HCT116 (cell line): Measurements from ENCODE around the gene APOB. TPM values are rescaled to one million over a fixed set of nuclear protein-coding genes. Genes with fewer than 3 reads are reported as not detected.

Source experiments
- ATAC-seq: fragments of 200-7000 bp; cut with Tn5 transposase; 2 replicates; pipeline ENCODE4 v1.9.1; 2020; ENCODE audit warnings: mild to moderate bottlenecking, moderate library complexity
- BruUV-seq: library from RNA; stranded (reverse); fragments of 400-500 nt; replicated peaks from 2 replicates; lab custom pipeline; 2021; lab: Mats Ljungman, UMichigan
- CTCF ChIA-PET: fragments of 300-600 bp; sonication (Branson Sonifier 250); formaldehyde crosslinking; loops from one replicate; lab custom pipeline; 2021; ENCODE audit warnings: antibody characterized with exemption; lab: Charles Lee
- POLR2A ChIA-PET: fragments of 300-600, 350-600 bp; sonication (Branson Sonifier 250); formaldehyde crosslinking; loops from one replicate; lab custom pipeline; 2021; ENCODE audit warnings: antibody characterized with exemption; lab: Charles Lee
- RAD21 ChIA-PET, 2 experiments: fragments of 300-600 bp; sonication (Branson Sonifier 250); formaldehyde crosslinking; loops; one replicate each; lab custom pipeline; 2023; ENCODE audit warnings: low total read pairs in 2 of 2; ENCODE audit not compliant: uncharacterized antibody in 2 of 2, unreplicated experiment in 2 of 2, low non-redundant PET in 1 of 2; lab: Charles Lee
- DNase-seq: peaks from one replicate; pipeline ENCODE4 v3.0.0-alpha.2; 2010; ENCODE audit warnings: low read depth, low spot score
- H2AFZ ChIP-seq: fragments of 200-600 bp; shearing (Covaris generic), sonication (generic); 2 replicates; pipeline ENCODE4 v1.6.1; 2017; ENCODE audit warnings: low read depth, mixed run types, mixed read lengths, antibody characterized with exemption, low read length; ENCODE audit not compliant: poor library complexity, severe bottlenecking
- H3K27ac ChIP-seq: 2 replicates; pipeline ENCODE4 v1.5.1; 2012; ENCODE audit warnings: low read depth, low read length
- H3K27me3 ChIP-seq: fragments of 200-600 bp; sonication (generic); 2 replicates; pipeline ENCODE4 v1.6.1; 2016; ENCODE audit warnings: mixed run types, low read length, mixed read lengths; ENCODE audit not compliant: insufficient read depth
- H3K36me3 ChIP-seq, 2 experiments: fragments of 200-500 bp in 1 of 2; fragments of 200-600 bp in 1 of 2; sonication (Bioruptor generic) in 1 of 2; sonication (generic) in 1 of 2; 2 replicates each; pipeline versions ENCODE4 v1.5.1 to v1.6.1; 2014 to 2016; ENCODE audit warnings: low read length in 2 of 2, inconsistent platforms in 1 of 2, mixed read lengths in 1 of 2, mixed run types in 1 of 2; ENCODE audit not compliant: insufficient read depth in 2 of 2, control insufficient read depth in 1 of 2
- H3K4me1 ChIP-seq, 2 experiments: fragments of 200-600 bp in 1 of 2; sonication (generic) in 1 of 2; 2 replicates each; pipeline versions ENCODE4 v1.5.1 to v1.6.1; 2012 to 2017; ENCODE audit warnings: low read length in 2 of 2, inconsistent platforms in 1 of 2, mild to moderate bottlenecking in 1 of 2, mixed read lengths in 1 of 2, mixed run types in 1 of 2, moderate library complexity in 1 of 2; ENCODE audit not compliant: insufficient read depth in 2 of 2, control insufficient read depth in 1 of 2
- H3K4me2 ChIP-seq: fragments of 200-600 bp; sonication (generic); 2 replicates; pipeline ENCODE4 v1.6.1; 2017; ENCODE audit warnings: mixed run types, low read length, mixed read lengths
- H3K4me3 ChIP-seq, 2 experiments: fragments of 200-600 bp in 1 of 2; sonication (generic) in 1 of 2; replicated peaks in 1 of 2; 2 replicates each; pipeline ENCODE4 v1.5.1; 2011 to 2016; ENCODE audit warnings: low read length in 2 of 2, control low read depth in 1 of 2, low read depth in 1 of 2, mild to moderate bottlenecking in 1 of 2, mixed read lengths in 1 of 2, mixed run types in 1 of 2
- H3K79me2 ChIP-seq: fragments of 200-600 bp; sonication (generic); 2 replicates; pipeline ENCODE4 v1.6.1; 2017; ENCODE audit warnings: mild to moderate bottlenecking, mixed run types, low read length, moderate library complexity, mixed read lengths; ENCODE audit not compliant: insufficient read depth
- H3K9ac ChIP-seq: fragments of 200-600 bp; sonication (generic); 2 replicates; pipeline ENCODE4 v1.6.1; 2016; ENCODE audit warnings: low read length, mixed read lengths
- H3K9me2 ChIP-seq: fragments of 200-600 bp; sonication (generic), shearing (Covaris generic); 2 replicates; pipeline ENCODE4 v1.6.1; 2017; ENCODE audit warnings: mixed run types, mild to moderate bottlenecking, moderate library complexity; ENCODE audit not compliant: insufficient read depth
- H3K9me3 ChIP-seq, 2 experiments: fragments of 200-500 bp in 1 of 2; fragments of 200-600 bp in 1 of 2; sonication (Bioruptor generic) in 1 of 2; sonication (generic) in 1 of 2; 2 replicates each; pipeline ENCODE4 v1.6.1; 2014 to 2017; ENCODE audit warnings: low read length in 2 of 2, mixed read lengths in 2 of 2, inconsistent platforms in 1 of 2, low read depth in 1 of 2, mild to moderate bottlenecking in 1 of 2, mixed run types in 1 of 2, moderate library complexity in 1 of 2; ENCODE audit not compliant: control insufficient read depth in 1 of 2, insufficient read depth in 1 of 2
- H4K20me1 ChIP-seq: fragments of 200-600 bp; sonication (generic), shearing (Covaris generic); 2 replicates; pipeline ENCODE4 v1.6.1; 2017; ENCODE audit warnings: mixed run types, mild to moderate bottlenecking, moderate library complexity; ENCODE audit not compliant: insufficient read depth
- CEBPB ChIP-seq: IDR thresholded peaks from 2 replicates; pipeline ENCODE4 v1.6.1; 2012; ENCODE audit warnings: low read depth
- CTCF ChIP-seq, 3 experiments: fragments of 200-600 bp in 1 of 3; sonication (generic) in 1 of 3; IDR thresholded peaks in 2 of 3; conservative IDR thresholded peaks in 1 of 3; 2 replicates each; pipeline ENCODE4 v1.5.1; 2012 to 2017; ENCODE audit warnings: low read depth in 2 of 3, low read length in 2 of 3, antibody characterized with exemption in 1 of 3, borderline replicate concordance in 1 of 3, control low read depth in 1 of 3, mild to moderate bottlenecking in 1 of 3, mixed read lengths in 1 of 3, mixed run types in 1 of 3, moderate library complexity in 1 of 3; ENCODE audit not compliant: insufficient read depth in 1 of 3
- ELF1 ChIP-seq: IDR thresholded peaks from 2 replicates; pipeline ENCODE4 v1.6.1; 2012; ENCODE audit warnings: low read depth, borderline replicate concordance
- EZH2 ChIP-seq: fragments of 200-600 bp; sonication (generic); IDR thresholded peaks from 2 replicates; pipeline ENCODE4 v1.6.1; 2017; ENCODE audit warnings: antibody characterized with exemption, mixed run types
- EZH2phosphoT487 ChIP-seq: fragments of 200-600 bp; IDR thresholded peaks from 2 replicates; pipeline ENCODE4 v1.6.1; 2018; ENCODE audit warnings: antibody characterized with exemption, borderline replicate concordance
- POLR2A ChIP-seq: IDR thresholded peaks from 2 replicates; pipeline ENCODE4 v1.7.0; 2011; ENCODE audit warnings: borderline replicate concordance; ENCODE audit not compliant: insufficient read depth, insufficient read length; ENCODE audit errors: extremely low read depth
- POLR2AphosphoS5 ChIP-seq: IDR thresholded peaks from 2 replicates; pipeline ENCODE4 v1.6.1; 2011; ENCODE audit warnings: mild to moderate bottlenecking, low read depth, low read length, moderate library complexity
- SIN3A ChIP-seq: IDR thresholded peaks from 2 replicates; pipeline ENCODE4 v1.6.1; 2012; ENCODE audit warnings: low read depth
- ZBTB33 ChIP-seq: IDR thresholded peaks from 2 replicates; pipeline ENCODE4 v1.6.1; 2011; ENCODE audit warnings: mild to moderate bottlenecking, low read length, moderate library complexity; ENCODE audit not compliant: insufficient replicate concordance; ENCODE audit errors: extremely low read depth
- ZFX ChIP-seq: fragments of 450-650 bp; IDR thresholded peaks from 2 replicates; pipeline ENCODE4 v1.6.1; 2017
- ZNF274 ChIP-seq: fragments of 200-500 bp; sonication (Bioruptor generic); IDR thresholded peaks from 2 replicates; pipeline ENCODE4 v1.6.1; 2014; ENCODE audit warnings: mild to moderate bottlenecking, low read depth, low read length, inconsistent platforms
- intact Hi-C: fragments of 100-400 bp; cut with micrococcal nuclease; formaldehyde crosslinking; loops from 2 replicates; pipeline ENCODE4 v1.10.0; 2022
- total RNA-seq: library from RNA; stranded (reverse); gene quantifications from one replicate; pipeline ENCODE4 v1.2.1, GENCODE V29; 2021; ENCODE audit not compliant: unreplicated experiment
- TF ChIP-seq, protein P1 (sequence below): IDR thresholded peaks from 2 replicates; pipeline ENCODE4 v1.6.1; 2012; ENCODE audit warnings: low read depth

The APOB gene
- total RNA-seq, 1 experiment from 2014 or later, result 1.6 TPM

- H3K27me3 ChIP-seq, result peaks cover 25% of the 10 kb centered on the region; the same call in 1 of the 2 replicates
- no peak overlapping the region for H3K9ac ChIP-seq
- no peaks in the 10 kb centered on the region for H3K79me2 ChIP-seq
- no peak for DNase-seq
- intact Hi-C loops, result no loop called here
- H3K4me3 ChIP-seq, result no peak overlapping the region
- POLR2A ChIA-PET, result no interaction called here
- H3K9me3 ChIP-seq, result no peaks in the 10 kb centered on the region
- TF ChIP-seq, protein P1, sequence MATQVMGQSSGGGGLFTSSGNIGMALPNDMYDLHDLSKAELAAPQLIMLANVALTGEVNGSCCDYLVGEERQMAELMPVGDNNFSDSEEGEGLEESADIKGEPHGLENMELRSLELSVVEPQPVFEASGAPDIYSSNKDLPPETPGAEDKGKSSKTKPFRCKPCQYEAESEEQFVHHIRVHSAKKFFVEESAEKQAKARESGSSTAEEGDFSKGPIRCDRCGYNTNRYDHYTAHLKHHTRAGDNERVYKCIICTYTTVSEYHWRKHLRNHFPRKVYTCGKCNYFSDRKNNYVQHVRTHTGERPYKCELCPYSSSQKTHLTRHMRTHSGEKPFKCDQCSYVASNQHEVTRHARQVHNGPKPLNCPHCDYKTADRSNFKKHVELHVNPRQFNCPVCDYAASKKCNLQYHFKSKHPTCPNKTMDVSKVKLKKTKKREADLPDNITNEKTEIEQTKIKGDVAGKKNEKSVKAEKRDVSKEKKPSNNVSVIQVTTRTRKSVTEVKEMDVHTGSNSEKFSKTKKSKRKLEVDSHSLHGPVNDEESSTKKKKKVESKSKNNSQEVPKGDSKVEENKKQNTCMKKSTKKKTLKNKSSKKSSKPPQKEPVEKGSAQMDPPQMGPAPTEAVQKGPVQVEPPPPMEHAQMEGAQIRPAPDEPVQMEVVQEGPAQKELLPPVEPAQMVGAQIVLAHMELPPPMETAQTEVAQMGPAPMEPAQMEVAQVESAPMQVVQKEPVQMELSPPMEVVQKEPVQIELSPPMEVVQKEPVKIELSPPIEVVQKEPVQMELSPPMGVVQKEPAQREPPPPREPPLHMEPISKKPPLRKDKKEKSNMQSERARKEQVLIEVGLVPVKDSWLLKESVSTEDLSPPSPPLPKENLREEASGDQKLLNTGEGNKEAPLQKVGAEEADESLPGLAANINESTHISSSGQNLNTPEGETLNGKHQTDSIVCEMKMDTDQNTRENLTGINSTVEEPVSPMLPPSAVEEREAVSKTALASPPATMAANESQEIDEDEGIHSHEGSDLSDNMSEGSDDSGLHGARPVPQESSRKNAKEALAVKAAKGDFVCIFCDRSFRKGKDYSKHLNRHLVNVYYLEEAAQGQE, result no peak
- TF ChIP-seq EZH2 (no peak), POLR2A (no peak), CTCF (IDR thresholded peaks at IDR 0.05 in 2 of 3, conservative IDR thresholded peaks at IDR 0.05 in 1 of 3; ENCODE audit: borderline replicate concordance in 1 of 3, insufficient read depth in 1 of 3, low read depth in 2 of 3, low read length in 2 of 3) (no peak), CEBPB (no peak), POLR2AphosphoS5 (no peak), EZH2phosphoT487 (no peak), ZNF274 (no peak), ZBTB33 (no peak), ELF1 (no peak), ZFX (no peak), SIN3A (no peak)
- TF ChIP-seq, all 23 proteins: peak for 0
- ATAC-seq, result no peak
- H3K36me3 ChIP-seq, result no peaks in the 10 kb centered on the region
- H3K27ac ChIP-seq, result no peak overlapping the region
- BruUV-seq, result no TSS peak
- no peak overlapping the region for H2AFZ ChIP-seq
- no peaks in the 10 kb centered on the region for H4K20me1 ChIP-seq
- H3K4me1 ChIP-seq, result no peaks in the 10 kb centered on the region
- RAD21 ChIA-PET, result no interaction called here
- CTCF ChIA-PET, result no interaction called here
- H3K4me2 ChIP-seq, result no peak overlapping the region
- no peaks in the 10 kb centered on the region for H3K9me2 ChIP-seq
Observed at GRCh38 chr2:20998972-20999905, 44.6 kb downstream of the APOB start.
